ENCODE measurements around the gene TFAP2B. TPM values are rescaled to one million over a fixed set of nuclear protein-coding genes. Genes with fewer than 3 reads are reported as not detected.

The TFAP2B gene
- total RNA-seq = not detected

DNA sequence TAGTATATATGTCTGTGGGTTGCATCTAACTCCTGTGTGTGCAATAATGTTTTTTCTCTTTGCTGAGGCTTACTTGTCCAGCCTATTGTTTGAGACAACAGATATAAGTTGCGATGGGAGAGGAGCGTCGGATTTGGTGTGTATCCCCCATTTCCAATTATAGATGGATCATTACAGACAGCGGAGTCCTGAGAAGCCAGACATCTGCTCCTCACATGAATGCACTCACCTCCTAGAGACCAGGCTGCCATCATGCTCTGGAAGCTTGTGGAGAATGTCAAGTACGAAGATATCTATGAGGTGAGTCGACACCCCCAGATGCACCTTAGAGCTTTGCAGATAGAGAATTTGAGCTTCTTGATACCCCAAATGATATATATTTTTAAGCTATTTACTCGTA is at the start of gene TFAP2B:
TFAP2B (plus strand) TSS at position 199 of the 400 bp plus-strand sequence; CDS start at position 220, 21 bp downstream.
- Mint-ChIP-seq H3K36me3 (no peaks in the 10 kb centered on the region), H3K9me3 (ENCODE audit: low read depth) (no peaks in the 10 kb centered on the region), H3K27ac (no peak within 1 kb of the TSS), H3K4me3 (no peak within 1 kb of the TSS), H3K27me3 (peaks cover 72% of the 10 kb centered on the region), H3K4me1 (peaks cover 10% of the 10 kb centered on the region)
- ATAC-seq = no peak
- DNase-seq = no peak
- CTCF ChIA-PET = no interaction called here

DNA sequence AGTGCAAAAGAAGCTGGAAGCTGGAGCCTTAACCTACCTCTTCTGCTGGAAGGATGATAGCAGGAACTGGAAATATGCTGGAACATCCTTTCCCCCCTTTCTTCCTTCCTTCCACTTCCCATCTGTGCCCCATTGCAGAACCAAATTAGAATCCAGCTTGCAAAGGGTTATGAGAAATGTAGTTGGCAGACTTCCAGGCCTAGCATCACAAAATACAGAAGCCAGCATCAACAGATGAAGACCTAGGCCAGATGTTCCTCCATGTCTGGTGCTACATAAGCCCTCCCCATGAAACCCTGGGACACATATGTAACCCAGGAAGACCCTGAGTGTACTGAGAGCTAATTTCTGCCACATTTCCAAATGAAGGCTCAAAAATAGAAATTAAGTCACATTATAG is 40.0 kb upstream of the TFAP2B start:
- Mint-ChIP-seq H3K36me3 (no peaks in the 10 kb centered on the region), H3K27me3 (no peaks in the 10 kb centered on the region), H3K4me3 (no peak overlapping the region), H3K4me1 (no peaks in the 10 kb centered on the region), H3K9me3 (ENCODE audit: low read depth) (no peaks in the 10 kb centered on the region), H3K27ac (no peak overlapping the region)
- ATAC-seq = no peak
- CTCF ChIA-PET = no interaction called here
- DNase-seq = no peak

DNA sequence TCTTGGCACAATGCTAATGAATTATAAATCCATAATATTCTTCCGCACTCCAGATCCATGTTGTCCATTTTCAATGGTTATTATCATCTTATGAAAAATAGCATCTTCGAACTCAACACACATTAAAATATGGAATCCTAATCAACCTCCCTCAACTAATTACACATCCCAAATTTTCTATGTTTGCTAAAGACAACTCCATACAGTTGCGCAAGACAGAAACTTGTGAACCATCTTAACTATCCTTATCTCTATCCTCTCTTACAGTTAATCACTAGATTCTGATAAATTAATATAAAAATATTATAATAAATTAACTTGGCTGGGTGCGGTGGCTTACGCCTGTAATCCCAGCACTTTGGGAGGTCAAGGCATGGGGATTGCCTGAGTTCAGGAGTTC is 38.3 kb upstream of the TFAP2B start:
- DNase-seq = no peak
- no peaks in the 10 kb centered on the region for H3K9me3 Mint-ChIP-seq (ENCODE audit: low read depth)
- ATAC-seq = no peak
- no peaks in the 10 kb centered on the region for H3K27me3 Mint-ChIP-seq
- CTCF ChIA-PET = no interaction called here
- no peaks in the 10 kb centered on the region for H3K36me3 Mint-ChIP-seq
- H3K4me1 Mint-ChIP-seq = no peaks in the 10 kb centered on the region
- no peak overlapping the region for H3K4me3 Mint-ChIP-seq
- no peak overlapping the region for H3K27ac Mint-ChIP-seq

DNA sequence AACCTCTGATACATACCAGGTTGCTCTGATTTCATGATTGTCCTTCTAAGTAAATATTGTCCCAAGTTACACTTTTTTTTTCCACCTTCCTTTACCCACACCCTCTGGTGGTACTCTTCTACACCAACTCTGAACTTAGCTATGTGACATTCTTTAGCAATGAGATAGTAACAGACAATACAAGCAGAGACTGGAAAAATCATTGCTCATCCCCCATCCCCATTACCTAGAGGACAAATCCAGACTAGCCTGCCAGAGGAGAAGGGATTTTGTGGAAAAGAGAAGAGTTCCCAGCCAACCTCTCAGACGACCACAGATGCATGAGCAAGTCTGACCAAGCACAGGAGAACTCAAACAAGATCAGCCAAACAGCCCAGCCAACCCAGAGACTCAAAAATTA is 32.8 kb upstream of the TFAP2B start:
- Mint-ChIP-seq H3K9me3 (ENCODE audit: low read depth) (no peaks in the 10 kb centered on the region), H3K4me1 (no peaks in the 10 kb centered on the region), H3K36me3 (no peaks in the 10 kb centered on the region), H3K27me3 (no peaks in the 10 kb centered on the region), H3K27ac (no peak overlapping the region), H3K4me3 (no peak overlapping the region)
- CTCF ChIA-PET = no interaction called here
- no peak for ATAC-seq
- DNase-seq = no peak

DNA sequence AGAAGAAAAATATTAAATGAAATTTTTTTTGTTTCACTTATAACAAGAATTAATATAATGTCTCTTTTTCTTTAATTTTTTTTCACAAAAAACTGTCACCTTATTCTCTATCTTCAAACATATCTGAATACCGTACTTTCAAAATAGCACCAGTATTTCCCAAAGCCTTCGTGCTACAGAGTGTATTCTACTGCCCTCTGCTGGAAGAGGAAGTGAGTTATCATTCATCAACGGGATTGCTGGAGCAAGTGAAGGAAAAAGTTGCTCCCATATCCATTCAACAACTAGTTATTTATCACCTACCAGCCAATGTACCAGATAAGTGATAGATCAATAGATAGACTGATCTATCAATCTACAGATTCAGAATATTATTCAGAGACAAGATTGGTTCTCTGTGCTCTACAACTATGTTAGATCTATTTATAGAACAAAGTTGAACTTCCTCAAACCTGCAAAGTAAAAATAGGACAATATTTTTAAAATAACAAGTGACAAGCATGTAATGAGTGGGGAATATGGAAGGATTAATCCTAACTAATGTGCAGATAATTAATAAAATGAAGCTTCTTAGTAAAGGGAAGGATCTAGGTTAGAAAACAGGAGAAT is 26.7 kb upstream of the TFAP2B start:
- Mint-ChIP-seq H3K4me1 (no peaks in the 10 kb centered on the region), H3K9me3 (ENCODE audit: low read depth) (no peaks in the 10 kb centered on the region), H3K4me3 (no peak overlapping the region), H3K36me3 (no peaks in the 10 kb centered on the region), H3K27ac (no peak overlapping the region), H3K27me3 (no peaks in the 10 kb centered on the region)
- DNase-seq = no peak
- ATAC-seq = no peak
- CTCF ChIA-PET = no interaction called here

DNA sequence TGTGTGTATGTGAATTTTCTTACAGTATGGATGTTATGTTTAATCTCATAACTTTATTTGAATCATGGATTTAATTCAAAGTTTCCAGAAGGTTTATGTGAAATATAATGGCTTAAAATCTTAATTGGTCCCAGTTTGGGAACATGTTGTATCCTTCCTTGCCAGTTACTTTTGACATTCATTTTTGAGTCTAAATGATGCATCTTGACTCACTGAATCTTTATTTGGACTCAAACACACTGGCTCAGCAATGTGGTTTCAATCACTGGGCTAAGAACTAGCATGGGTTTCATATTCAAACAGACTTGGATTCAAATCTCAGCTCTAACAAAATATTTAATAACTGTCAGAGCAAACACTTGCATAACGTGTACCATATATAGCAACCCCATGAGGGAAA is 25.9 kb upstream of the TFAP2B start:
- Mint-ChIP-seq H3K4me3 (no peak overlapping the region), H3K27ac (no peak overlapping the region), H3K36me3 (no peaks in the 10 kb centered on the region), H3K4me1 (no peaks in the 10 kb centered on the region), H3K27me3 (no peaks in the 10 kb centered on the region), H3K9me3 (ENCODE audit: low read depth) (no peaks in the 10 kb centered on the region)
- ATAC-seq (no peak), DNase-seq (no peak)
- CTCF ChIA-PET = no interaction called here

DNA sequence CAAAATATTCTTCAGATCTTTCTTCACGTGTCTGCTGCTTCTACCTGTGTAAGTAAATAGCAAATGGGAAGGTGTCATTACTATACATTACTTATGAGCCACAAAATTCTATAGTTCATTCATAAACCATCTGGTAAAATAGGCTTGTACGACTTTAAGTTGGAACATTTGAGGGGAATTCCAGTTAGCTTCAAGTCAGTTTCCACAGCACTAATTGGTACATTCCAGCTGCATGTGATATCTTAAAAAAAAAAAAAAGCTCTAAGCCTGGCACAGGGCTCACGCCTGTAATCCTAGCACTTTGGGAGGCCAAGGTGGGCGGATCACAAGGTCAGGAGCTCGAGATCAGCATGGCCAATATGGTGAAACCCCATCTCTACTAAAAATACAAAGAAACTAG is 23.1 kb upstream of the TFAP2B start:
- H3K27me3 Mint-ChIP-seq = no peaks in the 10 kb centered on the region
- no peak for DNase-seq
- no peaks in the 10 kb centered on the region for H3K36me3 Mint-ChIP-seq
- CTCF ChIA-PET = no interaction called here
- ATAC-seq = no peak
- no peaks in the 10 kb centered on the region for H3K9me3 Mint-ChIP-seq (ENCODE audit: low read depth)
- no peak overlapping the region for H3K27ac Mint-ChIP-seq
- no peak overlapping the region for H3K4me3 Mint-ChIP-seq
- no peaks in the 10 kb centered on the region for H3K4me1 Mint-ChIP-seq

DNA sequence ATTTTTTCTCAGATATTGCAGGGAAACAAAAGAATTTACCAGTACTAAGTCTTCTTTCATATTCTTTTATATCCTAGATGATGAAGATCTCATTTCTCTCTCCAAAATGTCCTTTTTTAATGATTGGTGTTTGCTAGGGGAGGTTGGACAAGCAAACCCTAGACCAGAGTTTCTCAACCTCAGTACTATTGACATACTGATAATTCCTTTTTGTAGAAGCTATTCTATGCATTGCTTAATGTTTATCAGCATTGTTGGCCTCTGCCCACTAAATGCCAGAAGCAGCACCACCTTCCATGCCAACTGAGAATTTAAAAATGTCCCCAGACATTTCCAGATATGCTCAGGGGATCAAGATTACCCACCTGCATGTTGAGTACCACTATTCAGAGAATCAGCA is 14.4 kb upstream of the TFAP2B start:
- no peaks in the 10 kb centered on the region for H3K4me1 Mint-ChIP-seq
- CTCF ChIA-PET = no interaction called here
- H3K4me3 Mint-ChIP-seq = no peak overlapping the region
- DNase-seq = no peak
- H3K9me3 Mint-ChIP-seq (ENCODE audit: low read depth) = no peaks in the 10 kb centered on the region
- H3K27ac Mint-ChIP-seq = no peak overlapping the region
- no peaks in the 10 kb centered on the region for H3K27me3 Mint-ChIP-seq
- no peaks in the 10 kb centered on the region for H3K36me3 Mint-ChIP-seq
- no peak for ATAC-seq

DNA sequence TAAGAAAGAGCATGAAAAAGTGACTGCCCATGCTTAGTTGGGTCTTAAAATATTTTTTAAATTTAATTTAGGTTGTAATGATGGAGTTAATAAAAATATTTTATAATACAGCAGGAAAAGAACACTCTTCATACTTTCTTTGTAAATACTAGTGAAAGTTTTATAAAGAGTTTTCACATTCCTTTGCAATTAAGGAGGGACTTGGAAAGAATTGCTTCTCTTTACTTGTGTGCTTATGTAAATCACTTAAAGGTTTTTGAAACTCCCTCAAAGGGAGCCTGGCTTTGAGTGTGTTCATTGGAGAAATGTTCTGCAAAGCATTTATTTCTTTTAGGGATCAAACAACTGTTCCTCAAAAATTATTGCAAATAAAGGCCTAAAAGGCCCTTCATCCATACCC is 11.6 kb upstream of the TFAP2B start:
- no peaks in the 10 kb centered on the region for H3K9me3 Mint-ChIP-seq (ENCODE audit: low read depth)
- ATAC-seq (no peak), DNase-seq (no peak)
- H3K4me1 Mint-ChIP-seq = no peaks in the 10 kb centered on the region
- no peaks in the 10 kb centered on the region for H3K27me3 Mint-ChIP-seq
- CTCF ChIA-PET = no interaction called here
- no peak overlapping the region for H3K27ac Mint-ChIP-seq
- H3K4me3 Mint-ChIP-seq = no peak overlapping the region
- no peaks in the 10 kb centered on the region for H3K36me3 Mint-ChIP-seq

DNA sequence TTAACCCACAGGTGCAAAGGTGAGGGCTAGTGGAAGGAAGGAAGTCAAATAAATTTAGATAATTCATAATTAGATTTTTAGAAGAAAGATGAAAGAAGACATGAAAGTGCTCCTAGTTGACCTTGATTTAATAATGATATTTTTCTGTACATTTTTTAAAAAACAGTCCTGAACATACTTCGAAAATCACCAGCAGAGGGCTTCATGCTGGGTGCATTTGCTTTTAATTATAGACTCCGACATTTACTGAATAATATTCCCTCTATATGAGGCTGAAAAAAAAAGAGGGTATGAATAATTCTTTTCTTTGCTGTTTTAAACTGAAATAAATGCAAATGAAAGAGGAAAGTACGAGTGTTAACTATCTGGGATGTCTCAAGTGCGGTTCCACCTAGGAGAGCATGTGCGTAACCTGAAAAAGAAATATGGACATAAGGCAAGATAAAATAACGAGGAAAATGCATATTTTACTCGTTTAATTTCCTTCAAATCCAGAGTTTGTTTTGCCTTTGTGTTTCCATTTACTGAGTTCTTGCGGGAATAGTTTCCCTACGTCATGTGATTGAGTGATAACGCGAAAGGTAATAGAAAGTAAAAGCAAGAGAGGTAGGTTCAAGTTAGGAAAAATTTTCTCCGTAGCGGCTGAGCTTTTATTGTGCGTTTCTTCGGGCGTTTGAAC is 3.1 kb upstream of the TFAP2B start:
- peaks cover 10% of the 10 kb centered on the region for H3K4me1 Mint-ChIP-seq
- peaks cover 46% of the 10 kb centered on the region for H3K27me3 Mint-ChIP-seq
- ATAC-seq (no peak), DNase-seq (no peak)
- peak overlapping the region; percentile 76 for H3K4me3 Mint-ChIP-seq
- H3K36me3 Mint-ChIP-seq = no peaks in the 10 kb centered on the region
- no peak overlapping the region for H3K27ac Mint-ChIP-seq
- H3K9me3 Mint-ChIP-seq (ENCODE audit: low read depth) = no peaks in the 10 kb centered on the region
- CTCF ChIA-PET = interaction anchor here (0.9 to 1.0 kb wide), 2 partner anchors 18 to 30 kb away, joined by 3 to 5 read pairs; no protein-coding TSS in a partner anchor

DNA sequence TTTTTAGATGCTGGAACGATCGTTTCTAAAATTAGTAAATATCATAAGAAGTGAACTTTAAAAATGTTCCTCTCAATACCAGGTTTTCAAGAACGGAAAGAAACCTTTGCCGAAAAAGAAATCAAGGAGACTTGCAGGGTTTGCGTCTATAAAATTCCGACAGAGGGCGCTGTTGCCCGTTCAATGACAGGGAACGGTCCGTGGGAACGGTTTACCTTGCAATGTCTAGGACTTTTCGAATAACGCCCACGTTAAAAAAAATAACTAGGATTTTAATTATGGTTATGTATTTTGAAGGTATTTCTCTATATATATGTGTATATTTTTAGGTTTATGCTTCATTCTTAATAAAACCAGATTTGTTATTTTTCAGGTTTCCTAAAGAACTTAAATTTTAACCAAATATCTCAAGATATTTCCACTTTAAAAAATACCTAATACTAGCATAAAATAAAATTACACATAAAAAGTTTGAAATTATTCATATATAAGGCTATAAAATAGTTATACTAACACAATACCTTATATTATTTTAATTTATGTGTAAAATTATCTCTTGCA is 2.5 kb upstream of the TFAP2B start:
- H3K36me3 Mint-ChIP-seq = no peaks in the 10 kb centered on the region
- H3K4me1 Mint-ChIP-seq = peaks cover 10% of the 10 kb centered on the region
- ATAC-seq (no peak), DNase-seq (peak; percentile 73)
- CTCF ChIA-PET = interaction anchor here (0.9 to 1.0 kb wide), 2 partner anchors 17 to 29 kb away, joined by 3 to 5 read pairs; no protein-coding TSS in a partner anchor
- peak overlapping the region; percentile 76 for H3K4me3 Mint-ChIP-seq
- no peak overlapping the region for H3K27ac Mint-ChIP-seq
- peaks cover 52% of the 10 kb centered on the region for H3K27me3 Mint-ChIP-seq
- no peaks in the 10 kb centered on the region for H3K9me3 Mint-ChIP-seq (ENCODE audit: low read depth)

DNA sequence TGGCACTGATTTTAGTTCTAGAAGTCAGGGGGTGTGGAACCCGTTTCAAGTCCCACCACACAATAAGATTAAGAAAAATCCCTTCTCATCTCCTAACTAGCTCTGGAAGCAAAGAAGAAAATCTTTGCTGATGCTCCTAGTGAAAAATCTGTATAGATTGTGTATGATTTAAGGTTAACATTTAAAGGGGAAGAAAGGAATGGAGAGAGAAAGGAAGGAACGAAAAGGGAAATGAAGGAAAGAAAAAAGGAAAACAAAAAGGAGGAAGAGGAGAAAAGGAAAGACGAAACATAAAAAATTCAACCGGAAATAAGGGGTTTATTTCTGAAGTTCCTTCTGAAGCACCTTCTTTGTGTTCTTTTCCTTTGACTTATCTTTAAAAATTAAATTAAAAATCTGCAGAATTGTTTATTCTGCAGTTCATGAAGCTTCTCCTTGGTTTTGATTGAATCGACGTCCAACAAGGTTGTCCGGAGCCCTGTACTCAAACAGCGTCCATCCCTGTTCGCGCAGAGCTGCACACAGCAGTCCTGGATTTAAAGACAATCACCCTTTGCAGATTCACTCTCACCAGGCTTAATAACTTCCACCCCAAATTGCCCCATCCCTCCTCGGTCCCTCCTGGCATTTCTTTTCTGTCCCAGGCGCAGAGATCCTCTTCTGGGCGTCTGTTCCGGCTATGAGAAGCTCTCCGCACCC is 1.6 kb upstream of the TFAP2B start:
- no peak for DNase-seq
- ATAC-seq = no peak
- Mint-ChIP-seq H3K36me3 (no peaks in the 10 kb centered on the region), H3K4me1 (peaks cover 10% of the 10 kb centered on the region), H3K9me3 (ENCODE audit: low read depth) (no peaks in the 10 kb centered on the region), H3K27me3 (peaks cover 60% of the 10 kb centered on the region), H3K27ac (no peak overlapping the region), H3K4me3 (no peak overlapping the region)
- CTCF ChIA-PET = no interaction called here

DNA sequence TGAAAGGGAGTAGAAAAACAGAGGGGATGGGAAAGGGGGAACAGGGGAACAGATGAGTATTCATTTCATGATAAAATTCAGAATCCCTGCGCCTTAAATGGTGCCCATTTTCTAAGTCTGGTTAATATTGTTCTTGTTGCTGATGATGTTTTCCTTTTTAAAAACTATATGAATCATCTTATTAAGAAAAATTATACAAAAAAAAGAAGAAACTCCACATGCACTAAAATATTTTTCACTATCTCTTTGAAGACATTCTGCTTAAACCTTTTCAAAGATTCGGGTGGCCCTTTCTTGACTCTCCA is 1.1 kb upstream of the TFAP2B start:
- Mint-ChIP-seq H3K36me3 (no peaks in the 10 kb centered on the region), H3K27ac (no peak overlapping the region), H3K27me3 (peaks cover 65% of the 10 kb centered on the region), H3K9me3 (ENCODE audit: low read depth) (no peaks in the 10 kb centered on the region), H3K4me1 (peaks cover 10% of the 10 kb centered on the region), H3K4me3 (no peak overlapping the region)
- CTCF ChIA-PET = no interaction called here
- no peak for DNase-seq
- ATAC-seq = no peak

DNA sequence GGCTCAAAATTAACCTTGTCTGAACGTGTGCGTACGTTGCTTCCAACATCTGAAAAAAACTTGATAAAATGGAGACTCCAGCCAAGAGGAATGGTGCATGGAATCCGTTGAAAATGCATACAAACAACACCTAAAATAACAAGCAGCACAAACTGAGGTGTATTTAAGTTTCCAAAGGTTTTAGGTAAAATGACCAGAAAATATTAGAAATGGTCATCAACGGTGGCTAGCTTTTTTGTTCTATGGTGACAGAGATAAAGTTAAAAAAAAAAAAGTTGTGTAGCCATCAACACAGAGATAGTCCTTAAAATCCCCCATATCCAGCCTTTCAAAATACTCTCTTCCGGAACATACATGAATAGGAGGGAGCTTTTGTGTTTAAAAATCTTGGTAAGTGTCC is 651 bp upstream of the TFAP2B start:
- CTCF ChIA-PET = no interaction called here
- Mint-ChIP-seq H3K36me3 (no peaks in the 10 kb centered on the region), H3K9me3 (ENCODE audit: low read depth) (no peaks in the 10 kb centered on the region), H3K4me1 (peaks cover 10% of the 10 kb centered on the region), H3K4me3 (no peak overlapping the region), H3K27ac (no peak overlapping the region), H3K27me3 (peaks cover 70% of the 10 kb centered on the region)
- no peak for DNase-seq
- ATAC-seq = no peak
